Measurements from ENCODE around the gene WASF2. TPM values are rescaled to one million over a fixed set of nuclear protein-coding genes. Genes with fewer than 3 reads are reported as not detected.

The WASF2 gene
- total and polyA plus RNA-seq, 2 donors (not counting 1 experiment from before 2014, with no cell fraction given), result 26.3 to 66.9 TPM

DNA sequence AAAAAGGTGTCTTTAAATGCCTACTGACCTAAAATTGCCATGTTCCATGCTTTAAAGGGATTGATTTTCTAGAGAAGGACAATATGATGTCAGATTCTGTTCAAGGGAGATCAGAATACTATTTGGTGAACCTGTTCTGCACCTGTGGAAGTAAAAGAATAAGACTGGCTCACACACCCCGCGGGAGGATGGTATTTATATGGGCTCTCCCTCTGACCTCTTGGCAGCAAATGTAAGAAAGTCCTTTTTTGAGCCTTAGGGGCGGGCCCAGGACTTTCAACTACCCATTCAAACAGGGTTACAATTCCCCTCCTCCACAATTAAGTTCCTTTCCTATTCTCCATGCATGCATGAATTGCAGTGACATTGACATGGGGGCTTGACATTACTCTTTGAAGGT, 42.1 kb downstream of the WASF2 start:
- no peaks in the 10 kb centered on the region for H3K9me3 ChIP-seq (ENCODE audit: control insufficient read depth, insufficient read depth, low read depth, low read length)
- no peaks in the 10 kb centered on the region for H3K4me1 ChIP-seq (ENCODE audit: control insufficient read depth, extremely low read depth, insufficient read depth, low read length)
- H3K9ac ChIP-seq (ENCODE audit: insufficient read depth, low read length), result no peak overlapping the region
- no peaks in the 10 kb centered on the region for H3K36me3 ChIP-seq (ENCODE audit: control insufficient read depth, insufficient read depth, low read length)
- no peaks in the 10 kb centered on the region for H4K20me1 ChIP-seq (ENCODE audit: control insufficient read depth, extremely low read depth, insufficient read depth, low read length)
- no peak for DNase-seq (ENCODE audit: low read depth in 2 of 2)
- H3K27ac ChIP-seq (ENCODE audit: insufficient read depth, low read length), result no peak overlapping the region
- no peak overlapping the region for H2AFZ ChIP-seq (ENCODE audit: low read length)
- no peak overlapping the region for H3K4me3 ChIP-seq (replicated peaks in 1 of 4; ENCODE audit: control extremely low read depth in 1 of 4, insufficient read depth in 1 of 4, low read depth in 3 of 4, low read length in 4 of 4)
- peaks cover 42% of the 10 kb centered on the region for H3K79me2 ChIP-seq (ENCODE audit: control insufficient read depth, insufficient read depth, low read length)
- no peak overlapping the region for H3K4me2 ChIP-seq (ENCODE audit: extremely low read depth, insufficient read depth, low read length)
- TF ChIP-seq EZH2 (IDR thresholded peaks at IDR 0.05; ENCODE audit: low read length, missing control alignments) (no peak), CTCF (conservative IDR thresholded peaks at IDR 0.05 in 1 of 2, IDR thresholded peaks at IDR 0.05 in 1 of 2; ENCODE audit: low read depth in 1 of 2, low read length in 2 of 2) (no peak)
- H3K27me3 ChIP-seq (ENCODE audit: control insufficient read depth, insufficient read depth, low read length), result no peaks in the 10 kb centered on the region

GRCh38 chr1:27447399-27447798, 42.6 kb downstream of the WASF2 start:
- DNase-seq (ENCODE audit: low read depth in 2 of 2), result no peak
- no peak overlapping the region for H3K4me2 ChIP-seq (ENCODE audit: extremely low read depth, insufficient read depth, low read length)
- no peak for TF ChIP-seq EZH2 (IDR thresholded peaks at IDR 0.05; ENCODE audit: low read length, missing control alignments)
- no peak for TF ChIP-seq CTCF (conservative IDR thresholded peaks at IDR 0.05 in 1 of 2, IDR thresholded peaks at IDR 0.05 in 1 of 2; ENCODE audit: low read depth in 1 of 2, low read length in 2 of 2)

GRCh38 chr1:27446496-27447020, 43.4 kb downstream of the WASF2 start:
- H3K4me3 ChIP-seq (replicated peaks in 1 of 4; ENCODE audit: control extremely low read depth in 1 of 4, insufficient read depth in 1 of 4, low read depth in 3 of 4, low read length in 4 of 4), result no peak overlapping the region
- H3K27ac ChIP-seq (ENCODE audit: insufficient read depth, low read length), result no peak overlapping the region
- H3K27me3 ChIP-seq (ENCODE audit: control insufficient read depth, insufficient read depth, low read length), result no peaks in the 10 kb centered on the region
- no peaks in the 10 kb centered on the region for H3K36me3 ChIP-seq (ENCODE audit: control insufficient read depth, insufficient read depth, low read length)
- H2AFZ ChIP-seq (ENCODE audit: low read length), result no peak overlapping the region
- no peaks in the 10 kb centered on the region for H3K4me1 ChIP-seq (ENCODE audit: control insufficient read depth, extremely low read depth, insufficient read depth, low read length)
- no peaks in the 10 kb centered on the region for H3K9me3 ChIP-seq (ENCODE audit: control insufficient read depth, insufficient read depth, low read depth, low read length)
- H4K20me1 ChIP-seq (ENCODE audit: control insufficient read depth, extremely low read depth, insufficient read depth, low read length), result no peaks in the 10 kb centered on the region
- peaks cover 41% of the 10 kb centered on the region for H3K79me2 ChIP-seq (ENCODE audit: control insufficient read depth, insufficient read depth, low read length)
- DNase-seq (ENCODE audit: low read depth in 2 of 2), result no peak
- H3K4me2 ChIP-seq (ENCODE audit: extremely low read depth, insufficient read depth, low read length), result no peak overlapping the region
- H3K9ac ChIP-seq (ENCODE audit: insufficient read depth, low read length), result no peak overlapping the region
- TF ChIP-seq EZH2 (IDR thresholded peaks at IDR 0.05; ENCODE audit: low read length, missing control alignments), result no peak
- no peak for TF ChIP-seq CTCF (conservative IDR thresholded peaks at IDR 0.05 in 1 of 2, IDR thresholded peaks at IDR 0.05 in 1 of 2; ENCODE audit: low read depth in 1 of 2, low read length in 2 of 2)

More at GRCh38 chr1:27447399-27447798, 42.6 kb downstream of the WASF2 start:
- no peak overlapping the region for H2AFZ ChIP-seq (ENCODE audit: low read length)
- no peaks in the 10 kb centered on the region for H3K9me3 ChIP-seq (ENCODE audit: control insufficient read depth, insufficient read depth, low read depth, low read length)
- H3K79me2 ChIP-seq (ENCODE audit: control insufficient read depth, insufficient read depth, low read length), result peaks cover 42% of the 10 kb centered on the region
- H3K27me3 ChIP-seq (ENCODE audit: control insufficient read depth, insufficient read depth, low read length), result no peaks in the 10 kb centered on the region
- H3K4me3 ChIP-seq (replicated peaks in 1 of 4; ENCODE audit: control extremely low read depth in 1 of 4, insufficient read depth in 1 of 4, low read depth in 3 of 4, low read length in 4 of 4), result no peak overlapping the region
- no peaks in the 10 kb centered on the region for H4K20me1 ChIP-seq (ENCODE audit: control insufficient read depth, extremely low read depth, insufficient read depth, low read length)
- no peak overlapping the region for H3K9ac ChIP-seq (ENCODE audit: insufficient read depth, low read length)
- no peak overlapping the region for H3K27ac ChIP-seq (ENCODE audit: insufficient read depth, low read length)
- no peaks in the 10 kb centered on the region for H3K4me1 ChIP-seq (ENCODE audit: control insufficient read depth, extremely low read depth, insufficient read depth, low read length)
- no peaks in the 10 kb centered on the region for H3K36me3 ChIP-seq (ENCODE audit: control insufficient read depth, insufficient read depth, low read length)
